Transverse colon (tissue), 4 donors: Measurements from ENCODE around the gene LMCD1. TPM values are rescaled to one million over a fixed set of nuclear protein-coding genes. Genes with fewer than 3 reads are reported as not detected.

Experiments
- DNase-seq: peaks from one replicate; pipeline ENCODE4 v3.0.0-alpha.2; 2019
- H3K27ac ChIP-seq, 4 donors: fragments of 200-600 bp; sonication (generic); 2 replicates each; pipeline ENCODE4 v1.5.1; 2016 to 2018; ENCODE audit warnings: inconsistent platforms in 4 of 4
- H3K27me3 ChIP-seq: fragments of 200-600 bp; sonication (generic); 2 replicates; pipeline ENCODE4 v1.5.1; 2017; ENCODE audit warnings: inconsistent platforms
- H3K36me3 ChIP-seq, 4 donors: fragments of 200-600 bp; sonication (generic); 2 replicates each; pipeline ENCODE4 v1.5.1; 2017 to 2019; ENCODE audit warnings: inconsistent platforms in 4 of 4
- H3K4me1 ChIP-seq, 4 donors: fragments of 200-600 bp; sonication (generic); 2 replicates each; pipeline ENCODE4 v1.5.1; 2017 to 2020; ENCODE audit warnings: inconsistent platforms in 4 of 4
- H3K4me3 ChIP-seq, 4 donors: fragments of 200-600 bp; sonication (generic); 1 replicate in 1 of 4; 2 replicates in 3 of 4; pipeline versions ENCODE4 v1.5.1 to v1.6.1; 2017 to 2019; ENCODE audit warnings: inconsistent platforms in 4 of 4
- H3K9me3 ChIP-seq, 2 donors: fragments of 200-600 bp; sonication (generic); 2 replicates each; pipeline ENCODE4 v1.5.1; 2017 to 2019; ENCODE audit warnings: inconsistent platforms in 2 of 2
- CTCF ChIP-seq, 5 experiments: fragments of 200-600 bp in 3 of 5; fragments of 450-650 bp in 2 of 5; sonication (generic) in 3 of 5; IDR thresholded peaks; 1 replicate in 2 of 5; 2 replicates in 3 of 5; pipeline ENCODE4 v1.5.1; 2016 to 2017; ENCODE audit warnings: antibody characterized with exemption in 5 of 5, inconsistent platforms in 3 of 5, mild to moderate bottlenecking in 2 of 5, moderate library complexity in 1 of 5
- EP300 ChIP-seq: sonication (generic); formaldehyde crosslinking; IDR thresholded peaks from one replicate; pipeline ENCODE4 v1.6.1; 2017; ENCODE audit warnings: antibody characterized with exemption, low read depth
- POLR2A ChIP-seq: fragments of 450-650 bp; IDR thresholded peaks from one replicate; pipeline ENCODE4 v1.6.1; 2016; ENCODE audit warnings: antibody characterized with exemption, mild to moderate bottlenecking, moderate library complexity
- POLR2AphosphoS5 ChIP-seq, 3 donors: sonication (generic); formaldehyde crosslinking; IDR thresholded peaks; one replicate each; pipeline ENCODE4 v1.6.1; 2016; ENCODE audit warnings: antibody characterized with exemption in 3 of 3
- WGBS, 2 donors: methylation state at CpG; one replicate each; pipeline ENCODE4 v1.1.5; 2018; ENCODE audit warnings: low coverage in 1 of 2; 5-methylcytosine and 5-hydroxymethylcytosine counted together
- in situ Hi-C, 4 donors: fragments of 200-750 bp; cut with MboI; loops; one replicate each; pipeline versions ENCODE4 v1.15.0 to v1.15.1; 2017; ENCODE audit warnings: low sequenced_read_pairs in 3 of 4, low pct_ligation_motif_present in 1 of 4, low pct_unique_long_range_greater_than_20kb in 1 of 4
- intact Hi-C: fragments of 100-400 bp; cut with DNase I; formaldehyde crosslinking; loops from one replicate; pipeline ENCODE4 v1.15.1; 2023; ENCODE audit warnings: low total_unique reads
- total RNA-seq, 4 donors: library from RNA; depleted of rRNA; stranded (reverse); fragments of >200 nt; gene quantifications; one replicate each; pipeline ENCODE4 v1.1.0, GENCODE V29; 2016

The LMCD1 gene
- total RNA-seq, 4 donors from 2014 or later: 6.7 to 26.6 (median 9.6) TPM

DNA sequence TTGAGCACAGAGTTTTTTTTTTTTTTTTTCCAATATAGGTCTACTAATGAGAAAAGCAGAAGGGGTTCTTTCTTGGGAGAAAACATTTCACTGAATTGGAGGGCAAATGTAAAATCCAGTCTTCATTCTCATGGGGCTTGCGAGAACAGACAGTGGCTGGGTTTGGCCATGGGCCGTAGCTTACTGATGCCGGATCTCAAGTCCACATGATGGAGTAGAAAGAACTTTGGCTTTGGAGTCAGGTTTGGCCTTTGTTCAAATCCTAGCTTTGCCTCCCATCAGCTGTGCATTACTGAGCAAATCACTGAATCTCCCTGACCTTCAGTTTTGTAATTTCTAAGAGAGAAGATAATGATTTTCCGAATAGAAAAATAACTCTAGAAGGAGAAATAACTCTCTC lies 59.7 kb downstream of the LMCD1 start:
- WGBS, 2 donors: 52 to 75% methylated on average over 4 of the region's 4 CpGs
- no peaks in the 10 kb centered on the region for H3K4me1 ChIP-seq
- H3K36me3 ChIP-seq: no peaks in the 10 kb centered on the region
- no peak for DNase-seq
- H3K4me3 ChIP-seq: no peak overlapping the region
- TF ChIP-seq CTCF (IDR thresholded peaks at IDR 0.05) (no peak), POLR2A (no peak), POLR2AphosphoS5 (IDR thresholded peaks at IDR 0.05) (no peak), EP300 (no peak)
- no peaks in the 10 kb centered on the region for H3K9me3 ChIP-seq
- in situ Hi-C loops (no loop called here), intact Hi-C loops (no loop called here)
- no peaks in the 10 kb centered on the region for H3K27me3 ChIP-seq
- no peak overlapping the region for H3K27ac ChIP-seq

DNA sequence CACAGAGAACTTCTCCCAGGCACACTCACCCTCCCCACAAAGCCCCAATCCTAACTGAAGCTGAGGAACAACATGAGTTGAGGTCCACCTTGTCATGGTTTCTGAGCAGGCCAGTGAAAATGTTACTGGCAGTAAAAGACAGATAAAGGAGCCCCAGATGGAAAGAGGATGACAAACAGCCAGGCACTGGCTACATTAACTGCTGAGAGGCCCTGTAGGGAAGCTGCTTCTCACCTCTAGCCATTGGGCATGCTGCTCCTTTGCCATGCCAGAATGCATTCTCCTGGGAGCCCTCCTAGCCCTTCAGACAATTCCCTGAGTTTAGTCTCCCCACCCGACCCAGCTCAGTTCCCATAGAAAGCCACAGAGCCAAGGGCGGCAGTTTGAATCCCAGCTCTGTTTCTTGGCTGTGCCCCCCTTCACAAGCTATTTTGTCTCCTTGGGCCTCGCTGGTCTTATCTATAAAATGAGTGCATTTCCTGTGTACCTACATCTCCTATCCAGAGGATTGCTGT lies 60.5 kb downstream of the LMCD1 start:
- 83 to 92% methylated on average over 1 to 3 of the region's 3 CpGs for WGBS, 2 donors
- no peaks in the 10 kb centered on the region for H3K36me3 ChIP-seq
- no peaks in the 10 kb centered on the region for H3K4me1 ChIP-seq
- H3K27me3 ChIP-seq: no peaks in the 10 kb centered on the region
- no peak for DNase-seq
- no peak for TF ChIP-seq CTCF (IDR thresholded peaks at IDR 0.05)
- TF ChIP-seq EP300: no peak
- no peak for TF ChIP-seq POLR2A
- TF ChIP-seq POLR2AphosphoS5 (IDR thresholded peaks at IDR 0.05): no peak
- no peak overlapping the region for H3K27ac ChIP-seq
- in situ Hi-C loops (no loop called here), intact Hi-C loops (no loop called here)
- H3K9me3 ChIP-seq: no peaks in the 10 kb centered on the region
- no peak overlapping the region for H3K4me3 ChIP-seq

DNA sequence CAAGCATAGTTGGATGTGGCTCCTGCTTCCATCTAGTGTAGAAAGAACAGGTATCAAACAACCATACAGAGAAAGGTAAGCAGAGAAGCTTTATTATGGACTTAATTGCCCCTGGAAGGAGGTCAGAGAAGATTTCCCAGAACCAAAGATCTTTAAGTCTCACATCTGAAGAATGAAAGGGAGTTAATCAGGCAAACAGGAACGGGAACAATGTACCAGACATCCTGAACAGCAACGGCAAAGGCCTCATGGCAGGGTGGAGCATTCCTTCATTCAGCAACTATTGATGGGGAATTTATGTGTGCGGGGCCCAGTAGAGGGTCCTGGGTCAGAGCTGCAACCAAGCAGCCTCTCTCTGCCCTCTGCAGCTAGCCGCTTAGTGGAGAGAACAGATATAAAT lies 61.5 kb downstream of the LMCD1 start:
- TF ChIP-seq EP300: no peak
- no peak for TF ChIP-seq CTCF (IDR thresholded peaks at IDR 0.05)
- TF ChIP-seq POLR2A: no peak
- TF ChIP-seq POLR2AphosphoS5 (IDR thresholded peaks at IDR 0.05): no peak
- no peak for DNase-seq
- Histone ChIP-seq H3K27me3 (no peaks in the 10 kb centered on the region), H3K27ac (no peak overlapping the region), H3K9me3 (no peaks in the 10 kb centered on the region), H3K36me3 (no peaks in the 10 kb centered on the region), H3K4me1 (no peaks in the 10 kb centered on the region), H3K4me3 (no peak overlapping the region)
- 82 to 89% methylated on average over 3 to 4 of the region's 4 CpGs for WGBS, 2 donors
- intact Hi-C loops (no loop called here), in situ Hi-C loops (no loop called here)

GRCh38 chr3:8563597-8563996 lies 62.0 kb downstream of the LMCD1 start:
- 92% methylated on average over 4 of the region's 4 CpGs; no CpG with 5 or more reads in 1 of the 2 donors for WGBS, 2 donors
- TF ChIP-seq POLR2A: no peak
- TF ChIP-seq CTCF (IDR thresholded peaks at IDR 0.05): no peak
- TF ChIP-seq POLR2AphosphoS5 (IDR thresholded peaks at IDR 0.05): no peak
- TF ChIP-seq EP300: no peak
- no peaks in the 10 kb centered on the region for H3K27me3 ChIP-seq
- H3K4me3 ChIP-seq: no peak overlapping the region
- H3K4me1 ChIP-seq: no peaks in the 10 kb centered on the region
- no peaks in the 10 kb centered on the region for H3K36me3 ChIP-seq
- in situ Hi-C loops: no loop called here
- H3K9me3 ChIP-seq: no peaks in the 10 kb centered on the region
- no peak overlapping the region for H3K27ac ChIP-seq
- no peak for DNase-seq
- intact Hi-C loops: no loop called here
